ENCODE measurements around the gene CRYGB.

DNA sequence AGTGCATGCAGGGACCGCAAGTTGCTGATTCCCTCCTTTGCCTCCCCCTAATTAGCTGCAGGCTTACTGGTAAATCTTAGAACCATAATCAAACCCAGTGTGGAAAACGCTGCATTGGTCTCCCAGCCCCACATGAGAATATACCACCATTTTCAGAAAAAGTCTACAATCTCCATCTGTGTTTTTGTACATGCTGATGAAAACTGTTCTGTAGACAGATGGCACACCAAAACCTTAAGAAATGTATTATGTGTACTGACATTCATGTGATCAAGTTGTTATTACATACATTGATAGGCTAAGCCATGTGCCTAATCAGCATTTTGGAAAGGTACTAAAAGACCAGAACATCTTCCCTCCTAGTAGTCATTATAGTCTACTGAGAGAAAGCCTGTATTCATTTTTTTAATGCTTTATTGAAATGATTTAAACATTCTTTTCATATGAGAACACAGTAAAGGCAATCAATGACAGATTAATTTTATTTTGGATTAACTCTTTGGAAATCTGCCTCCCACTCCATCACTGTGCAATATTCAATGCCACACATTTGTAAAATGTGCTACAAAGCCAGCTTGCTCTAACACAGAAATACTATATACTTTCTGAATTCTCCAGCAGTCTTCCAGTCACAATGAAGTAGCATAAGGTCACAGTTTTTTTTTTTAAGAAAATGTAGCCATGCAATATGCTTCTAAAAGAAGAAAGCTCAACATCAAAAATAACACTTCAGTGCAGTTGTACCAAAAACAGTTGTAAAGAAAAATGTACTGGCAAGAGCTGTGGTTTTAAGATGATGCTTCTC lies 19.2 kb upstream of the CRYGB start:
- TF ChIP-seq, protein P1, sequence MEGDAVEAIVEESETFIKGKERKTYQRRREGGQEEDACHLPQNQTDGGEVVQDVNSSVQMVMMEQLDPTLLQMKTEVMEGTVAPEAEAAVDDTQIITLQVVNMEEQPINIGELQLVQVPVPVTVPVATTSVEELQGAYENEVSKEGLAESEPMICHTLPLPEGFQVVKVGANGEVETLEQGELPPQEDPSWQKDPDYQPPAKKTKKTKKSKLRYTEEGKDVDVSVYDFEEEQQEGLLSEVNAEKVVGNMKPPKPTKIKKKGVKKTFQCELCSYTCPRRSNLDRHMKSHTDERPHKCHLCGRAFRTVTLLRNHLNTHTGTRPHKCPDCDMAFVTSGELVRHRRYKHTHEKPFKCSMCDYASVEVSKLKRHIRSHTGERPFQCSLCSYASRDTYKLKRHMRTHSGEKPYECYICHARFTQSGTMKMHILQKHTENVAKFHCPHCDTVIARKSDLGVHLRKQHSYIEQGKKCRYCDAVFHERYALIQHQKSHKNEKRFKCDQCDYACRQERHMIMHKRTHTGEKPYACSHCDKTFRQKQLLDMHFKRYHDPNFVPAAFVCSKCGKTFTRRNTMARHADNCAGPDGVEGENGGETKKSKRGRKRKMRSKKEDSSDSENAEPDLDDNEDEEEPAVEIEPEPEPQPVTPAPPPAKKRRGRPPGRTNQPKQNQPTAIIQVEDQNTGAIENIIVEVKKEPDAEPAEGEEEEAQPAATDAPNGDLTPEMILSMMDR (IDR thresholded peaks at IDR 0.05; ENCODE audit: low read depth, low read length, poor library complexity, severe bottlenecking) = no peak
- no peak for TF ChIP-seq EZH2phosphoT487 (IDR thresholded peaks at IDR 0.05; ENCODE audit: borderline replicate concordance, low read length)

All from DOHH2 (cell line).